Adrenal gland (tissue), 5 donors: ENCODE data around the gene PTPA.

Experiments used
- POLR2A ChIP-seq, 2 donors: fragments of 450-650 bp; IDR thresholded peaks; one replicate each; pipeline ENCODE4 v1.6.1; 2017; ENCODE audit warnings: antibody characterized with exemption in 2 of 2, mild to moderate bottlenecking in 2 of 2, moderate library complexity in 1 of 2
- TF ChIP-seq, protein P1 (sequence below), 6 experiments: fragments of 450-650 bp in 4 of 6; fragments of 200-600 bp in 2 of 6; sonication (generic) in 1 of 6; IDR thresholded peaks; 1 replicate in 5 of 6; 2 replicates in 1 of 6; pipeline versions ENCODE4 v1.5.1 to v1.8.0; 2016 to 2021; ENCODE audit warnings: antibody characterized with exemption in 6 of 6, mild to moderate bottlenecking in 2 of 6, moderate library complexity in 1 of 6
- donor health status: DM: no; HTN: no; CAD: no.

DNA sequence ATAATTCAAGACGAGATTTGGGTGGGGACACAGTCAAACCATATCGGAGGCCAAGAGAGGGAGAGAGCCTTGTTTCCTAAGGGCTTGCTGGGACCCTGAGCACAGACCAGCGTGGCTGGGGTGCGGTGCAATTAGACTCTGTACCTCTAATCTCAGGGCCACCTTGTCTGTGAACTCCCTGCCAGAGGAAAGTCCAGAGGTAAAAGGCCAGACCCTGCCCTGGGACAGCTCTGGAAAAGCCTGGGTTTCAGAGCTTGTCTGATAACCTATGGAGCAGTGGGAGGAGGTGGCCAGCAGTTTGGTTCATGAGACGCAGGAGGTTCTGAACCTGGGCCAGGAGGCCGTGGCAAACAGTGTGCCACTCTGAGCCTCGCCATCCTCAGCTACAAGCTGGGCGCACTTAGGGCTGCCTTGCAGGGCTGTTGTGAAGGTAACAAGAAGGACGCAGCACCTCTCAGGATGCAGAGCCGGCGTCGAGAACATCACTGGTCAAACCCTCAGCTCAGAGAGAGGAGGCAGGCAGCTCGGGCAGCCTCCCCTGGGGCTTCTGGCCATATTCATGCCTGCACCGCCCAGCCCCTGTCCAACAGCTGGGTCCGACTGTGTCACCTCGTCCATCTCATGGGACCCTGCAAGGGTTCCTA, 35.1 kb upstream of the PTPA start:
- TF ChIP-seq POLR2A (IDR thresholded peaks at IDR 0.05): no peak
- TF ChIP-seq, protein P1, sequence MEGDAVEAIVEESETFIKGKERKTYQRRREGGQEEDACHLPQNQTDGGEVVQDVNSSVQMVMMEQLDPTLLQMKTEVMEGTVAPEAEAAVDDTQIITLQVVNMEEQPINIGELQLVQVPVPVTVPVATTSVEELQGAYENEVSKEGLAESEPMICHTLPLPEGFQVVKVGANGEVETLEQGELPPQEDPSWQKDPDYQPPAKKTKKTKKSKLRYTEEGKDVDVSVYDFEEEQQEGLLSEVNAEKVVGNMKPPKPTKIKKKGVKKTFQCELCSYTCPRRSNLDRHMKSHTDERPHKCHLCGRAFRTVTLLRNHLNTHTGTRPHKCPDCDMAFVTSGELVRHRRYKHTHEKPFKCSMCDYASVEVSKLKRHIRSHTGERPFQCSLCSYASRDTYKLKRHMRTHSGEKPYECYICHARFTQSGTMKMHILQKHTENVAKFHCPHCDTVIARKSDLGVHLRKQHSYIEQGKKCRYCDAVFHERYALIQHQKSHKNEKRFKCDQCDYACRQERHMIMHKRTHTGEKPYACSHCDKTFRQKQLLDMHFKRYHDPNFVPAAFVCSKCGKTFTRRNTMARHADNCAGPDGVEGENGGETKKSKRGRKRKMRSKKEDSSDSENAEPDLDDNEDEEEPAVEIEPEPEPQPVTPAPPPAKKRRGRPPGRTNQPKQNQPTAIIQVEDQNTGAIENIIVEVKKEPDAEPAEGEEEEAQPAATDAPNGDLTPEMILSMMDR (IDR thresholded peaks at IDR 0.05): no peak
